Keratinocyte (primary cell): ENCODE measurements around the gene TTC3. TPM values are rescaled to one million over a fixed set of nuclear protein-coding genes. Genes with fewer than 3 reads are reported as not detected.

Experiments used
- DNase-seq: peaks from one replicate; pipeline ENCODE4 v3.0.0-alpha.2; 2011; ENCODE audit warnings: low read depth, missing footprints, low spot score
- FAIRE-seq: peaks from 2 replicates; lab custom pipeline; 2011; peaks lifted over from hg19 to GRCh38; lab: Jason Lieb, UNC
- H2AFZ ChIP-seq: 2 replicates; pipeline ENCODE4 v1.6.0; 2012; ENCODE audit warnings: low read length, control low read depth, inconsistent platforms; ENCODE audit not compliant: control insufficient read depth
- H3K27ac ChIP-seq: 2 replicates; pipeline ENCODE4 v1.5.1; 2011; ENCODE audit warnings: low read length; ENCODE audit not compliant: control insufficient read depth, insufficient read depth
- H3K27me3 ChIP-seq: 3 replicates; pipeline ENCODE4 v1.6.0; 2011; ENCODE audit warnings: low read length; ENCODE audit not compliant: control insufficient read depth, insufficient read depth; ENCODE audit errors: extremely low read depth
- H3K36me3 ChIP-seq, 2 experiments: 2 replicates in 1 of 2; 3 replicates in 1 of 2; pipeline ENCODE4 v1.5.1; 2011; ENCODE audit warnings: low read length in 2 of 2, mild to moderate bottlenecking in 1 of 2; ENCODE audit not compliant: control insufficient read depth in 2 of 2, insufficient read depth in 2 of 2; ENCODE audit errors: extremely low read depth in 1 of 2
- H3K4me1 ChIP-seq: 3 replicates; pipeline ENCODE4 v1.5.1; 2011; ENCODE audit warnings: low read length; ENCODE audit not compliant: control insufficient read depth, insufficient read depth; ENCODE audit errors: extremely low read depth
- H3K4me2 ChIP-seq: 3 replicates; pipeline ENCODE4 v1.6.0; 2011; ENCODE audit warnings: low read depth, low read length; ENCODE audit not compliant: control insufficient read depth, insufficient read depth; ENCODE audit errors: extremely low read depth
- H3K4me3 ChIP-seq, 3 experiments: fragments of 200-600 bp in 1 of 3; sonication (generic) in 1 of 3; 2 replicates in 2 of 3; 3 replicates in 1 of 3; pipeline ENCODE4 v1.5.1; 2011 to 2016; ENCODE audit warnings: low read length in 3 of 3, mild to moderate bottlenecking in 3 of 3, control low read depth in 2 of 3, inconsistent platforms in 1 of 3, low read depth in 1 of 3, mixed read lengths in 1 of 3, mixed run types in 1 of 3, moderate library complexity in 1 of 3; ENCODE audit not compliant: control insufficient read depth in 2 of 3, insufficient read depth in 2 of 3; ENCODE audit errors: extremely low read depth in 1 of 3
- H3K79me2 ChIP-seq: 2 replicates; pipeline ENCODE4 v1.6.0; 2012; ENCODE audit warnings: low read length; ENCODE audit not compliant: control insufficient read depth, insufficient read depth
- H3K9ac ChIP-seq: 3 replicates; pipeline ENCODE4 v1.6.0; 2011; ENCODE audit warnings: low read length; ENCODE audit not compliant: control insufficient read depth, insufficient read depth; ENCODE audit errors: extremely low read depth
- H3K9me1 ChIP-seq: 3 replicates; pipeline ENCODE4 v1.6.0; 2011; ENCODE audit warnings: low read length; ENCODE audit not compliant: control insufficient read depth, insufficient read depth; ENCODE audit errors: extremely low read depth
- H3K9me3 ChIP-seq: 2 replicates; pipeline ENCODE4 v1.5.1; 2012; ENCODE audit warnings: low read depth, low read length; ENCODE audit not compliant: control insufficient read depth
- H4K20me1 ChIP-seq: 3 replicates; pipeline ENCODE4 v1.6.0; 2011; ENCODE audit warnings: low read length; ENCODE audit not compliant: control insufficient read depth, insufficient read depth; ENCODE audit errors: extremely low read depth
- EZH2 ChIP-seq: IDR thresholded peaks from one replicate; pipeline ENCODE4 v1.6.1; 2012; ENCODE audit warnings: inconsistent platforms, mild to moderate bottlenecking, low read length, moderate library complexity
- dilution Hi-C: fragments of 300-500 bp; cut with MboI; formaldehyde crosslinking; loops from one replicate; pipeline ENCODE4 v1.7.0; 2020; ENCODE audit warnings: low sequenced_read_pairs; ENCODE audit not compliant: extremely low pct_ligation_motif_present
- polyA plus RNA-seq, 5 experiments: library from polyadenylated mRNA; depleted of rRNA in 3 of 5; stranded (reverse) in 3 of 5; stranded (forward) in 1 of 5; unstranded in 1 of 5; fragments of >200 nt; gene quantifications; 1 replicate in 1 of 5; 2 replicates in 3 of 5; 3 replicates in 1 of 5; pipeline versions ENCODE4 v1.2.1 to v1.2.3, GENCODE V29; 2011 to 2012; ENCODE audit warnings: missing spikeins in 2 of 5, low read depth in 1 of 5, low replicate concordance in 1 of 5
- TF ChIP-seq, protein P1 (sequence below), 3 experiments: IDR thresholded peaks in 1 of 3; conservative IDR thresholded peaks in 1 of 3; optimal IDR thresholded peaks in 1 of 3; 2 replicates in 2 of 3; 3 replicates in 1 of 3; pipeline versions ENCODE3 to v1.5.1; 2011; ENCODE audit warnings: low read length in 3 of 3, mild to moderate bottlenecking in 3 of 3, moderate library complexity in 2 of 3, control low read depth in 1 of 3, inconsistent platforms in 1 of 3; ENCODE audit not compliant: insufficient read depth in 2 of 3; ENCODE audit errors: extremely low read depth in 1 of 3

TTC3 gene
- polyA plus RNA-seq, 1 donor (not counting 4 experiments of a cell fraction or from before 2014, with no cell fraction given): 38.5 TPM

DNA sequence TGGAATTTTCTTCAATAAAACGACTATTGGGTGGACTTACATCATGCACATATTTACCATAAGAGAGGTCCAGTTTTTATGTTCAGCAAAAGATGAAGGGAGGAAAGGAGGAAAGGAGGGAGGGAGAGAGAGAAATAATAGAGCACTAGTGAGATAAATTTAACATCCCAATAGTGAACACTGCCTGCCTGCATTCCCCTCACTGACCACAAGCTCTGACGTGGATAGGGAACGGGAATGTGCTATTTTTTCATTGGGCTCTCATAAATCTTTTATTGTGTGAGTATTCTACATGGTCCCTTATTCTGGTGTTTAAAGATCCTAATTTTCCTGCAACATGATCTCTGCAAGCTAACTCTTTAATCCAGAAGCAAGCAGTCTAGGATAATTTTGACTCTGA, 82.1 kb downstream of the TTC3 start:
- H3K4me1 ChIP-seq: no peaks in the 10 kb centered on the region
- H3K9ac ChIP-seq: no peak overlapping the region
- H3K4me3 ChIP-seq: no peak overlapping the region
- H3K27me3 ChIP-seq: no peaks in the 10 kb centered on the region
- H3K79me2 ChIP-seq: no peaks in the 10 kb centered on the region
- no peaks in the 10 kb centered on the region for H4K20me1 ChIP-seq
- no peaks in the 10 kb centered on the region for H3K9me1 ChIP-seq
- DNase-seq (no peak), FAIRE-seq (no peak)
- no peak for TF ChIP-seq EZH2
- TF ChIP-seq, protein P1, sequence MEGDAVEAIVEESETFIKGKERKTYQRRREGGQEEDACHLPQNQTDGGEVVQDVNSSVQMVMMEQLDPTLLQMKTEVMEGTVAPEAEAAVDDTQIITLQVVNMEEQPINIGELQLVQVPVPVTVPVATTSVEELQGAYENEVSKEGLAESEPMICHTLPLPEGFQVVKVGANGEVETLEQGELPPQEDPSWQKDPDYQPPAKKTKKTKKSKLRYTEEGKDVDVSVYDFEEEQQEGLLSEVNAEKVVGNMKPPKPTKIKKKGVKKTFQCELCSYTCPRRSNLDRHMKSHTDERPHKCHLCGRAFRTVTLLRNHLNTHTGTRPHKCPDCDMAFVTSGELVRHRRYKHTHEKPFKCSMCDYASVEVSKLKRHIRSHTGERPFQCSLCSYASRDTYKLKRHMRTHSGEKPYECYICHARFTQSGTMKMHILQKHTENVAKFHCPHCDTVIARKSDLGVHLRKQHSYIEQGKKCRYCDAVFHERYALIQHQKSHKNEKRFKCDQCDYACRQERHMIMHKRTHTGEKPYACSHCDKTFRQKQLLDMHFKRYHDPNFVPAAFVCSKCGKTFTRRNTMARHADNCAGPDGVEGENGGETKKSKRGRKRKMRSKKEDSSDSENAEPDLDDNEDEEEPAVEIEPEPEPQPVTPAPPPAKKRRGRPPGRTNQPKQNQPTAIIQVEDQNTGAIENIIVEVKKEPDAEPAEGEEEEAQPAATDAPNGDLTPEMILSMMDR (optimal IDR thresholded peaks at IDR 0.05 in 1 of 3, IDR thresholded peaks at IDR 0.05 in 1 of 3, conservative IDR thresholded peaks at IDR 0.05 in 1 of 3; ENCODE audit: extremely low read depth in 1 of 3, insufficient read depth in 2 of 3, low read length in 3 of 3): no peak
- dilution Hi-C loops: no loop called here
- H2AFZ ChIP-seq: no peak overlapping the region
- no peaks in the 10 kb centered on the region for H3K9me3 ChIP-seq
- no peak overlapping the region for H3K27ac ChIP-seq
- no peak overlapping the region for H3K4me2 ChIP-seq
- peaks cover 0 to 15% of the 10 kb centered on the region in 2 experiments for H3K36me3 ChIP-seq

DNA sequence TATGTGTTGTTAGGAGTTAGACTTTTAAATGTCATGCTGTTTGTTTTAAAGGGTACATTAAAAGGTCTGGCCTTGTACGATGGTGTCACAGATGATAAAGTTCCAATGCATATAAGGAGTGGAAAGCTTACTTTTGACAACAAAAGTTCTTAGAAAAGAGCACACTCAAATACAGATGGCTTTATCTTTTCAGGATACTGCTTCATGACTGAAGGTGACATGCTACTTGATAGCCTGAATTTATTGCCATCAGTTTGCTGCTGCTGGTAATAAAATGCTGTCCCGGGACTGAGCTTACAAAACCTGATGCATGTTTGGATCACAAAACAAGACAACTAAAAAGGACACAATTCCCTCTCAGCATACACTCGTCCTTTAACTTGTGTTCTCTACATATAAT, 84.9 kb downstream of the TTC3 start:
- Histone ChIP-seq H3K27ac (no peak overlapping the region), H4K20me1 (no peaks in the 10 kb centered on the region), H3K4me2 (no peak overlapping the region), H3K27me3 (no peaks in the 10 kb centered on the region), H3K9me3 (no peaks in the 10 kb centered on the region), H2AFZ (no peak overlapping the region), H3K4me3 (no peak overlapping the region), H3K36me3 (peaks cover 0 to 15% of the 10 kb centered on the region in 2 experiments), H3K9me1 (no peaks in the 10 kb centered on the region), H3K9ac (no peak overlapping the region), H3K79me2 (no peaks in the 10 kb centered on the region), H3K4me1 (no peaks in the 10 kb centered on the region)
- FAIRE-seq (no peak), DNase-seq (no peak)
- TF ChIP-seq, protein P1 (optimal IDR thresholded peaks at IDR 0.05 in 1 of 3, IDR thresholded peaks at IDR 0.05 in 1 of 3, conservative IDR thresholded peaks at IDR 0.05 in 1 of 3; ENCODE audit: extremely low read depth in 1 of 3, insufficient read depth in 2 of 3, low read length in 3 of 3): no peak
- TF ChIP-seq EZH2: no peak
- dilution Hi-C loops: no loop called here
